NCI-H748 (cell line): ENCODE measurements around the gene ZNF385A.
A peak's percentile ranks its signal among the peaks of the same experiment; 100 is the strongest.

Source experiments
- DNase-seq: peaks from one replicate; lab custom pipeline; 2025; ENCODE audit not compliant: unreplicated experiment; lab: John Stamatoyannopoulos, UW

Gene ZNF385A

DNA sequence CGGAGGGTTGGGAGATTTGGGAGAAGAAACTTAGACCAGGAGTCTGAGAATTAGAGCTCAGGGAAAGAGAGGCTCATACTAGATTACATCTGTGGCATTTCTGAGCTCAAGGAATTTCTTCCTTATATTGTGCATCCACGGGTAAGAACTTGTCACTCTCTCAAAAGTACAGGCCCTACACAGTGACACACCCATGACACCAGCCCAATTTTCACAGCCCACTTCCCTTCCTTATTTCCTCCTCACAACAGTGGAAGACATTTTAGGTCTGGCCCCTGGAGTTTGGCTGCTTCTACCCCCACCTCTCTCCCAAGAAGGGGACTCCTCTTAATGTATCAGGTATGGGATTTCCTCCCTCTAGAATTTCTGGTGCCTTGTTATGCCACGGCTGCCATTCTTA lies 9.2 kb upstream of the ZNF385A start:
- DNase-seq, result no peak

DNA sequence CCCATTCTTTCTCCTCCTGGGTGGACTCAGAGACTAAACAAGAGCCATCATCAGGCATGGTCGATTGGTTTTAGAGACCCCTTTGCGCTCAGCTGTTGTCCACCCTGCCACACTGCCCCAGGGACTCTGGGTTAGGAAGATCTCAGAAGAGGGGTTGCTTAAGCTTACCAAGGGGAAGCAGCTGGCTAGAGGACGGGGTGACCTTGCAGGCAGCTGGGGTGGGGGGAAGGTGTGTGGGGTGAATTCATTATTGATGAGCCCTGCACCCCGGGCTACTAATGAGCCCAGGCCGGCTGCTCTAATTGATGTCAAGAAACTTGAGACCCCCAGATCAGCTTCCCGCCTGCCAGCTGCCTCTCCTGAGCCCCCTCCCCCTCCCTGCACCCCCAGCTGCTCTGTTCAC lies 8.7 kb upstream of the ZNF385A start:
- DNase-seq, result no peak

DNA sequence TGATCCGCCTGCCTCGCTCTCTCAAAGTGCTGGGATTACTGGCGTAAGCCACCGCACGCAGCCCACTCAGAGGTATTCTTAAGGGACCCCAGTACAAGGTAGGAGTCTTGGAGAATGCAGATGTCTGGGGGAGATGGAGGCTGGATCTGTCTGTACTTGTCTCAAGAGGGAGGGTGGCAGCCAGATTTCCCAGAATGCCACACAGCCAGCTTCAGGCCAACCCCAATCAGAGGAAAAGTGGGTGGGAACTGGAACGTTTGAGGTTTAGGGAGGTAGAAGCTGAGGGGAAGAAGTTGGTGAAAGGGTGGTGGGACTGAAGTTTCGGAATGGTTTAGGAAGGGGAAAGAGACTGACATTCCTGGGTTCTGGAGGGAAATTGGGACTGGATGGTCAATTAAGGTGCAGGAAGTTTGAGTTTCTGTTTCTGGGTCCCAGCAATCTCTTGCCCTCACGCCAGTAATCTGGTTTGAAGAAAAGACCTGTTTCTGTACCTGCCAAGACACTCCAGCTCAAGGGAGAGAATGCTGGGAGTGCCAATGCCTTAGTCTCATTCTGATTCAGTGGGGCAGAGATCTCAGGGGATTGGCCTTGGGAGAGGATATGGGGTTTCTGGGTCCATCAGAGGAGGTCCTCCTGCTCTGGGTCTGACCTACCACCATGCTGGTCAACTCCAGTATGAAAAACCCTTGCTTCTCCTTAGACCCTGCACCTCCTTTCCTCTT lies 8.1 kb upstream of the ZNF385A start:
- no peak for DNase-seq

DNA sequence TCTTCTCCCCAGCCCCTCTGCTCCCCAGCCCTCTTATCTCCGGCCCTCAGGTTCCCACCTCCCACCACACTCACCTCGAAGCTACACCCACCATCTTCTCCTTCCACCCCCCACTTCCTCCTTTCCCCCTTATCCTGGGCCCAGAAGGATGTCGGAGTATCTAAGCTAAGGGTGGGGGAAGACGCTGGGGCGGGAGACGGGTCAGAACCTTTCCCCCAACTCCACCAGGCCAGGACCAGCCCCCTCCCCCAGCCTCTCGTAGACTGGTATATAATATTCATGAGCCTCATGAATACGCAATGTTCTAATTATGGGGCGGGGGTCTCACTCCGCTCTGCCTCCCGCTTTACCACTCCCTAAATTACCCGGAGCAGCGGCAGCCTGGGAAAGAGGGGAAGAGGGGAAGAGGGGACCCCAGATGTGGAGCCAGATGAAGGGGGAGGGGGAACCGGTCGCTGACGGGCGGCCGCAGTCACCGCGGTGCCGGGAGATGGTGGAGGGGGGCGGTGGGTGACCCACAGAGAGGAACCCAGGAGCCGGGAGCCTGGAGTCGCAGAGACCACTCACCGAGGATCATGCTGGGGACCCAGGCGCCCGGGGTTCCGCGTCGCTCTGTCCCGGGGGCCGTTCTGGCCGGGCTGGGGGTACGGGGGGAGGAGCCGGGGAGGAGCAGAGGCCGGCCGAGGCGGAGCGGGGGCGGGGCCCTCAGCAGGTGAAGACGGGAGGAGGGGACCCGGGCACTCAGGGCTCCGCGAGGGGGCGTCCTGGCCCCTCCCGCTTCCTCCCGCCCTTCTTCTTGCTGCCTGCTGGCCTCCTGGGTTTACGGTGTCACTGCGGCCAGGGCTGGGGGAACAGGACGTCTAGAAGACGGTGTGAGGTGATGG lies 6.4 kb upstream of the ZNF385A start:
- peak; percentile 77 for DNase-seq

DNA sequence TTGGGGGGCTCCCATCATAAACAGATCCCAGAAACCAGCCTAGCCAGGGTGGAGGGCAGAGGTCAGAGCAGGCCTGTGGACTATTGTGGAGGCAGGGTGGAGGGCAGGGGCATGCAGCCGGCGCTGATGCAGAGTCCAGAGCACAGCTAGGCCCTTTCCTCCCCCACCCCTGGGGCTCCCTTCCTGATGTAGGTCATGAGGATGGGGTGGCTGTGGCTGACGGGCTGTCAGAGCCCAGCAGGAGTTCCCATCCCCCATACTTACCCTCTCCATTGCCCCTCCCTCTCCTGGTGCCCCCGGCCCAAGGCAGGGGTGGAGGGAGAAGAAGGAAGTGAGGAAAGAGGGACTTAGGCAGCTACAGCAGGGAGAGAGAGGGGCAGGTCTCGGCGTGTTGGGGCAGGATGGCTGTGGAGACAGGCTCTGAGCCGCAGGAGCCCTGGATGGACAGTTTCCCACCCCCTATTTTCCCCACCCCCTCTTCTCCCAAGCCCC lies 5.7 kb upstream of the ZNF385A start:
- DNase-seq, result no peak

DNA sequence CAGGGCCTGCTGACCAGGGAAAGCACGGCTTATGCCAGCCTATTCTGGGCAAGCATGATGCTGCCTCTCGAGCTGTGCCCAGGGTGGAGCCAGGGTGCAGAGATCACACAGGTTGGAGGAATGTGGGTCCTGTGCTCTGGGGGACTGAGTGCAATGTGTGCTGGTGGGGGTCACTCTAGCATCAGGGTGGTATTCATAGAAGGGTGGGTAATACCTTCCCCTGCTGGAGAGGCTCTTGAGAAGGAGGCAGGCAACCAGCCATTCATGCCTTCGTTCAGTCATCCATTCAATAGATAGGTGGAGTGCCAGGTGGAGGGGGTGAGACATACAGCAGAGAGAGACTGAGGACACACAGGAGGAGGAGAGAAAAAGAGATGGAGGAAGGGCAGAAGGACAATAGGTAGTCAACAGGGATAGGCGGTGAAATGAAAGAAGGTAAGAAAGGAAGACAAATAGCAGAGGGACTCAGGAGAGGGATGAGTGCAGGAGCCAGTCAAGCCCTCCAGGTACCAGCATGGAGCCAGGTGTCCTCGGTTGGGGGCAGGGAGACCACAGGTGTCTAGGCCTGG lies 5.2 kb upstream of the ZNF385A start:
- no peak for DNase-seq

DNA sequence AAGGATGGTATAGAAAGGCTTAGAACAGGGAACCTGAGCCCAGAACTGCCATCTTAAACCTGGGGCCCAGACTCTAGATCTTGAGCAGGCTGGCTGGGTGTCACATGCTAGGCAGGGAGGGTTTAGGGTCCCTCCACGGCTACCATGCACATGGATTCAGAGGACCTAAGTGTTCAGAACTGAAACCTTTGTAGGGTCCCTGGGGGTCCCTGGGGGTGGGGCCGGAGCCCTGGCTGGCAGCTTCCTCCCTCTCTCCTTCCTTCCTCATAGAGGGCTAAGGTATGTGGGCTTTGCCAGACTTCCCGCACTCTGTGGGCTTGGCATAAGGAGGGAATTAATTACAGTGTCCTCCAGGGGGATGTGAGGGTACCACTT lies 4.6 kb upstream of the ZNF385A start:
- DNase-seq, result no peak

DNA sequence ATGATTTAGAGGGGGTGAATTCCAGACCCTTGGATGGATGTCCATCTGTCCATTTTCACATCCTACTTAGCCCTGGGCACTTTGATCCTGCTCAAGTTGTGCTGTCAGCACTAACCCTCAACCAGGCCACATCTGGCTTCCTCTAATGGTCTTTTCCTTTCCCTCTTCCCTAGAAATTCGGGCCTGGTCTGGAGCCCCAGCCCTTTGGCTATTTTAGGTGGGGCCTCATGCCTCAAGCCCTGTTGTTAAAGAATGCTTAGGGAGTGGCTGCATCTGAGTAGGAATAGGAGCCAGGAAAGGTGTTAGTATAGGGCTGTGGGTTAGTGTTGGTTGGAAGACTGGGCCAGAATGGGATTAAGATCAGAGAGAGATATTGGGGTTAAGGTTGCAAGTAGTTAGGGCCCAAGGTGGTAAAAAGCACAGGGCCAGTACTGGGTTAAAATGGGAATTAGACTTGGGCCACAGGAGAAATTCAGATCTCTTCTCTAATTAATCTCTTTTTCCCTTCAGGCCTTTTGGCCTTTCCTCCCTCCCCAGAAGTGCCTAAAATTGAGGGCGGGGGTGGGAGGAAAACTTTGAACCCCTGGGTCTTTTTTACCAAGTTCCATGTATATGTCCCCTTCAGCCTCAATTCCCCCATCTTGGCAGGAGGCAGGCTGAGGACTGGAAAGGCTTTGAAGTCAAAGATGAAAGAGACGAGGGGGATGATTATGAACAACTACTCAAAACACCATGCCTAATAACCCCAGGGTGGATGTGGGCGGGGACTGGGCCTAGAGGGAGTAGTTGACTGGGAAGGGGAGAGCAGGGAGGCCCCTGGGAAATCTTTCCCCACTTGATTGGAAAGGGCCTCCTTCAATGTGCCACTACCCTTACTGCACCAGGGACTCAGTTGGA lies 4.0 kb upstream of the ZNF385A start:
- DNase-seq, result no peak

DNA sequence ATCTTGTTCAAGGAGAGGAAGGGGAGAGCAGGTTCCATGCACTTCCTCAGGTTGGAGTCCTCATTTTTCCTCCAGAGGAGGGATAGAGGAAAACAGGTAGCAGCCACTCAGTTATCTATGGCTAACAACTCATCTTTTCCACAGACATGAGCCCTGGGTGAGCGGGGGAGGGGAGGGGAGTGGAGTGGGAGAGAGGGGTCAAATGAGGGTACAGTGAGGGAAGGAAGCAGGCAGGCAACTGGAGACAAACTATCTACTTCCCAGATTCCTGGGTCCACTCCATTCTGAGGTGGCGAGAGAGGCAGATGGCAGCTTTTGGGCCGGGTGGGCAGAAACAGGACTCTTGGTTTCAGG lies 2.6 kb upstream of the ZNF385A start:
- no peak for DNase-seq

DNA sequence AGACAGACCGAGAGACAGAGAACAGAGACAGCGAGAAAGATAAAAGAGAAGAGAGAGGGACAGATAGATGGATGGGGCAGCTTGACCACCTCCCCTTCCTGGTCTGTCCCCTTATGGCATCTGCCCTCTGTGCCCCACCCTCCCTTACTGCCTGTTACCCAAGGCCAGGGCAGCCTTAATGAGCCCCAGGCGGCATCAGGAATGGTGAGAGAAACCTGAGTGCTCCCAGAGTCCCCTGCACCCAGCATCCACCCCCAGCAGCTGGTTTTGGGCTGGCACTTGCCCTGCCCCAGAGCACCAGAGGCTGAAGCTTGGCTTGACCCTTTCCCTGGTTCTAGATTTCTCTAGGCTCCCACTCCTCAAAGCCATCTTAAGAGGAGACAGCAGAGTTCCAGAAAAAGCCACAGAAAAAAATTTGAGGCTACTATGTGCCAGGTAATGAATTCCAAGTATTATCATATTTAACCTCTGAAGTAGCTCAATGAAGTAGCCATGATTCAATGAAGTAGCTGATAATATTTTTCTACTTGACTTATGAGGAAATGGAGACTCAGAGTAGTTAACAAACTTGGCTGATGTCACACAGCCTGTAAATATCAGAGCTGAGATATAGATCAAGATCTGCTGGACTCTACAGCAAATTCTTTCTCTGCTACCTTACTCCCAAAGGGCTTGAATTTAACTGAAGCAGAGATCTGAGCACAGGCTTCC lies 2.0 kb upstream of the ZNF385A start:
- no peak for DNase-seq

DNA sequence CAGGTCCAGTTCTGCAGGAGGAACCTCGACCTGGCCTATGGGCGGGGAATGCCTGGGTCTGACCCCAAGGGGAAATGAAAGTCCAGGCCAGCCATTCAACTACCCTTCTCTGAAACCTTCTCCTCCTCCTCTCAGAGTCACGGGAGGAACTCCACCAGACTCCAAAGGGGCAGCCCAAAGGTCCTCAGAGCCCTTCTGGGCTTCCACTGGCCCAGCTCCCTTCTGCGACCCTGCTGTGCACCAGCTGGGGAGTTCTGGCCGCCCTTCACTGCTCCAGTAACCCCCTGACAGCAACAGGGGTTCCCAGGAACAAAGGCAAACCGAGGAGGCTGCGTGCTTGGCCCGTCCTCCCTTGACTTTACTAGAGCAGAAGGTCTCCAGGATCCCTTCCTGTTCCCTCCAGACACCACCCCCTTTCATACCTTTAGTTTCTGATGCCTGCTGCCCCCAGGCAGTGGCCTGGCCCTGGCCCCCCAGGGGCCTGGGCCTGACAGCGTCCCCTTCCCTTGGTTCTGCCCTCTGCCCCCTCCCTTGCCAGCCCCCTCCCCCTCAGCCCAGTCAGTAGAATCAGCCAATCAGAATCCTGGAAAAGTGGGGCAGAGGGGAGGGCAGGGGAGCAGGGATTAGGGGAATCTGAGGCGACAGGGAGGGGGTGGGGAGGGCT lies 850 bp upstream of the ZNF385A start:
- no peak for DNase-seq

DNA sequence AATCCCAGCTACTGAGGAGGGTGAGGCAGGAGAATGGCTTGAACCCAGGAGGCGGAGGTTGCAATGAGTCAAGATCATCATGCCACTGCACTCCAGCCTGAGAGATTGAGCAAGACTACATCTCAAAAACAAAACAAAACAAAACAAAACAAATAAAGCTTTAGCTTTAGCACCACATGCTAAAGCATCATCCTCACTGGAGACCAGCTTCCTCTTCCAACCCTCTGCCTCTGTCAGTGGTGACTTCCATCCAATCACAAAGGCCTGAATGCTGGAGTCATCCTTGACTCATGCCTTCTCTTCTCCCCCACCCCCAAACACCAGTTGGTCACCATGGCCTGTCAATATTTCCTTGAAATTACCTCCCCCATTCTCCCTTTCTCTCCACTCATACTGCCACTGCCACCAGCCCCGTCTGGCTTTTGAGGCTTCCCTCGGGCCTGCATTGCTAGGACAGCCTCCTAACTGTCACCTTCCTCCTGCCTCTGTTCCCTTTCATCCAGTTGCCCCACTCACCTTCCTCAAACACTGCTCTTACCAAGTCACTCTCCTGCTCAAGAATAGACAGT lies 1.4 kb downstream of the ZNF385A start:
- DNase-seq, result no peak

DNA sequence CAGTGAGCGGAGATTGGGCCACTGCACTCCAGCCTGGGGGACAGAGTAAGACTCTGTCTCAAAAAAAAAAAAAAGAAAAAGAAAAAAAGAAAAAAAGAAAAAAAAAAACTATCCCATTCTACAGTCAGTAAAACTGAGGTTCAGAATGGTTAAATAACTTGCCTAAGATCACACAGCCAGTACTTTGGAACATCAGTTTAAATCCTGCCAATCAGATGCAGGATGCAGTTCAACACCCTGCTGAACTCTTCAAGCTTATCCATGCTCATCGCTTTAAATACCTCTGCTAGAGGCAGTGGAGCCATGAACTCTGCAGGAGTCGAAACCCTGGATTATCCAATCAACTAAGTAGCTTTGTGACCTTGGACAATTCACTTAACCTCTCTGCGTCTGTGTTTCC lies 3.4 kb downstream of the ZNF385A start:
- DNase-seq, result no peak

DNA sequence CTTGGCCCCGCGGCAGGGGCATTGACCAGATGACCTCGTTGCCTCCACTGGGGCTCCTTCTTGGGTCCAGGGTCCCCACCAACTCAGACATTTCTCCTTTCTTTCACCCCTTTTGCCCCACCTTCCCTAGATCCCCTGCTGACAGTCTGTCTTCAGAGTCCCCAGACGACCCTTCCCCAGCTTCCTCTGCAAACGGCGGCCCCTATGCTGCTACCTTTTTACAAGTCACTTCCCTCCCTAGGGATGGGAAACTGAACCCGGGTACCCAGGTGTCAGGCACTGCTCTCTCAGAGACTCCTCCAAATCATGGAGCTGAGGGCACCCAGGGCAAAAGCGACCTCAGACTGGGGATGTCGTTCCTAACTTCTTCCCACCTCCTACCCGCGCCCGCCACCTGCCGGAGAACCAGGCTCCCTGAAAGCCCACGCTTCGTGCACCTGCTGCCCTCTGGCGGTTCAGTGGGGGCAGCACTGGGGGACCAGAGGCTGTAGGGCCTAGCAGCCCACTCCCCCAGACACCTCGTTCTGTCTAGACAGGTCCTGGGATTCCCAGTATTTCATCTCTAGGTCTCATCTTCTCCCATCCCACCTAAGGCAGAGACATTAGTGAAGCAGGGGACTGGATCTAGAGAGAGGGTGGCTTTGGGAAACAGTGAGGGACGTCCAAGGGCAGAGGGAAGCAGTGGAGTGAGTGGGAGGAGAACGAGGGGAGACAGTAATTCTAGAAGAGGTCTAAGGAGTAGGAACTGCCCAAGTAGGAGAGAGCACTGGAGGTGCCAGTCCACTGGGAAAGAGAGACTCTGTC lies 4.9 kb downstream of the ZNF385A start:
- DNase-seq, result peak; percentile 92

DNA sequence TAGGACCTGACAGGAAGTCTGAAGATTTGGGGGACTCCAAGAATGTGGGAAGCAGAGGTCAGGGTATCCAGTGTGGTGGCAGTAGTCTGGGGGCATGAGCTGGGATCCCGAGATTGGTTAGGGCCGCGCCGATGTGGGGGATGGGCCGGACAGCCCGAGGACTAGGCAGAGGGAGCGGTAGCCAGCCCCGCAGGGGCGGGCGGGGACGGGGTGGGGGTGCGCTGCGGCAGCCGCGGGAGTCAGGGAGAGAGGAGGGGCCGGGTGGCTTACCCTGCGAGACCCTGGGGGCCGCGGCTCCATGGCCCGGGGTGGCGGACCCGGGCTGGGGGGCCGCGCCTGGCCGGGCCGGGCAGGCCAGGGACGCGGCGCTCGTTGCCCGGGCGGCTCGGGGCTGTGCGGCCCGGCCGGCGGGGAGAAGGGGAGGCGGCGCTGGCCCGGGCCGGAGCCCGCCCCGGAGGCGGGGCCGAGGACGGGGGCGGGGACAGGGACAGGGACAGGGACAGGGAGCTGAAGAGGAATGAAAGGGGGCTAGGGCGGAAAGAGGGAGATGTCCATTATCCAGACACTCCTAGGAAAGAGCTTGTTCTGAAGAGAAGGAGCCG lies 5.6 kb downstream of the ZNF385A start:
- DNase-seq, result peak; percentile 78

DNA sequence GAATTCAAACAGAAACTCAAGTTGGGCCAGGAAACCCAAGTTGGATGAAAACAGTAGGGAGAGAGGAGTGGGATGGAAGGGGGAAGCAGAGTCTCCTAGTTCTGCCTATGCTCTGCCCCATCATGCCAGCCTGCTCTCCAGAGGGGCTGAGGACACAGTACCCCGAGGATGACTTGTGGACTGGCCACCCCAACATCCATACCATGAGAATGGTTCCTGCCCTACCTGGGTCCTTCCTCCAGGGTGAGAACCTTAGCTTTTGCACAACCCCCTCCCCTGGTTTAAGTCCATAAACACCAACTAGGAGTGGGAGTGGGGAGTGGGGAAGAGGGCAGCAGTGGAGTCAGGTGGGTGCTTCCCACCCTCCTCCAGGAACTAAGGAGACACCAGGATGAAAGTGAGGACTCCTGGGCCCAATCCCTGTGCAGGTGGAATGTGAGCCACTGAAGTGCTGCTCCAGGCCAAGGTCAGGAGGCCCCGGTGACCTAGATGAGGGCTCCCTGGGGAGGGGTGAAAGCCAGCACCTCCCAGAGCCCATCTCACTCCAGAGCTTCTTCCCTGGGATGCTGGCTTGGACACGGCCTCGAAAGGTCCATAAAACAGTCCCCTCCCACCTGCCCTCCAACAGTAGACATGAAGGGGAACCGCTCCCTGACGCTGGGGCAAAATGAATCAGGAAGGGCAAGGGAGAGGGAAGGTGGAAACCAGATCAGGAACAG lies 6.6 kb downstream of the ZNF385A start:
- no peak for DNase-seq

DNA sequence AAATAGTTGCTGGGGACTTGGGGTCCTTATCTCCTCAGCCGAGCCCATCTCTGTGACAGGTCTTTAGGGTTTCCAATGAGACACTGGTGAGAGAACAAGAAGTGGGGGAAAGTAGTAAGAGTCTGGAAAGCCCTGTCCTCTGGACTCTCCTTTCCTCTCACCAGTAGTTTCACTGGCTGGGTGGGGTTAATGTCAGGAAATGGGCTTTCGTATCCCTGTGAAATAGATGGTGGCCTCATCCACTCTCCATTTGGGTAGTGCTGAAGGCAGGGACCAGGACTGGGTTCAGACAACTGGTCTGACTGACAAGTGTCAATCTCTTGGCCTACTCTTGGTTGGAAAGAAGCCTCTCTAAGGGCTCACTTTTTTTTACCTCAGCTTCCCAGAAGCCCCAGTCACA lies 7.5 kb downstream of the ZNF385A start:
- DNase-seq, result no peak

DNA sequence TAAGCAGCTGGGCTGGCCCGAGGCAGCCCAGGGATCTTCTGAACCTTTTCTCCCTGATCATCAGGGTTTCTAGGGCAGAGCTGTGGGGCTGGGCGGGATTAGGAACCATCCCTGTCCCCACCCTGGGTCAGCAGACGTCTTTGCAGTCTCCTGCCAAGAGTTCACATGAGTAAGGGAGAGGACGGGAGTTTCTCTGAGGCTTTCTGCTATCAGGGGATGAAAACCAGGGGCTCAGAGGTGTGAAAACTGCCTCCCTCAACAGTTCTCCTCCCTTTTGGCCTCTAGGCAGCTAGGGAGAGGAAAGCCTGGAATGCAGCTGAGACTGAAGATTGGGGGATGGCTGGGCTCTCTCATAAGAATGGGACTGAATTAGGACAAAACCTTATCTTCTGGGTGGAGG lies 7.9 kb downstream of the ZNF385A start:
- no peak for DNase-seq
